ENCODE data around the gene FCRL1. TPM values are rescaled to one million over a fixed set of nuclear protein-coding genes. Genes with fewer than 3 reads are reported as not detected.

The FCRL1 gene
- total RNA-seq, 1 experiment from 2014 or later, result not detected

GRCh38 chr1:157819215-157819614 lies 705 bp downstream of the FCRL1 start:
- no peak overlapping the region for H3K4me3 ChIP-seq (ENCODE audit: low read depth in 2 of 2, low read length in 2 of 2)
- ChIA-PET POLR2A (no interaction called here), CTCF (no interaction called here)
- DNase-seq (ENCODE audit: low read depth, low spot score) (no peak), ATAC-seq (no peak)
- intact Hi-C loops (cut with micrococcal nuclease; ENCODE audit: unreplicated experiment) (no loop called here), in situ Hi-C loops (cut with HindIII; ENCODE audit: low pct_unique_long_range_greater_than_20kb, low sequenced_read_pairs) (no loop called here)
- no TSS peak for BruUV-seq (replicated peaks)
- no peaks in the 10 kb centered on the region for H3K36me3 ChIP-seq (ENCODE audit: control insufficient read depth, insufficient read depth, low read length)
- no peak overlapping the region for H3K27ac ChIP-seq (ENCODE audit: low read length)
- TF ChIP-seq REST (IDR thresholded peaks at IDR 0.05; ENCODE audit: insufficient read depth in 1 of 2, low read depth in 2 of 2, low read length in 1 of 2) (no peak), POLR2AphosphoS5 (IDR thresholded peaks at IDR 0.05; ENCODE audit: low read depth, low read length) (no peak), CTCF (IDR thresholded peaks at IDR 0.05) (no peak), SIN3A (IDR thresholded peaks at IDR 0.05; ENCODE audit: borderline replicate concordance, insufficient read depth, low read depth, low read length) (no peak), TCF7L2 (IDR thresholded peaks at IDR 0.05; ENCODE audit: low read depth, low read length) (no peak)
- H3K4me1 ChIP-seq (ENCODE audit: control insufficient read depth, insufficient read depth, low read length), result no peaks in the 10 kb centered on the region
- no peaks in the 10 kb centered on the region for H3K27me3 ChIP-seq (ENCODE audit: control insufficient read depth, insufficient read depth, low read length)
- no peaks in the 10 kb centered on the region for H3K9me3 ChIP-seq (ENCODE audit: control insufficient read depth, insufficient read depth, low read depth, low read length)

- POLR2A ChIA-PET, result no interaction called here
- in situ Hi-C loops (cut with HindIII; ENCODE audit: low pct_unique_long_range_greater_than_20kb, low sequenced_read_pairs) (no loop called here), intact Hi-C loops (cut with micrococcal nuclease; ENCODE audit: unreplicated experiment) (no loop called here)
- Histone ChIP-seq H3K9me3 (ENCODE audit: control insufficient read depth, insufficient read depth, low read depth, low read length) (peaks cover 4% of the 10 kb centered on the region; the same call in 1 of the 2 replicates), H3K27me3 (ENCODE audit: control insufficient read depth, insufficient read depth, low read length) (peaks cover 3% of the 10 kb centered on the region; the same call in 1 of the 2 replicates), H3K27ac (ENCODE audit: low read length) (no peak overlapping the region), H3K36me3 (ENCODE audit: control insufficient read depth, insufficient read depth, low read length) (no peaks in the 10 kb centered on the region), H3K4me3 (ENCODE audit: low read depth in 2 of 2, low read length in 2 of 2) (no peak overlapping the region), H3K4me1 (ENCODE audit: control insufficient read depth, insufficient read depth, low read length) (no peaks in the 10 kb centered on the region)
- ATAC-seq (no peak), DNase-seq (ENCODE audit: low read depth, low spot score) (no peak)
- TF ChIP-seq CTCF (IDR thresholded peaks at IDR 0.05), result no peak
- TF ChIP-seq REST (IDR thresholded peaks at IDR 0.05; ENCODE audit: insufficient read depth in 1 of 2, low read depth in 2 of 2, low read length in 1 of 2), result no peak
- no peak for TF ChIP-seq SIN3A (IDR thresholded peaks at IDR 0.05; ENCODE audit: borderline replicate concordance, insufficient read depth, low read depth, low read length)
- TF ChIP-seq POLR2AphosphoS5 (IDR thresholded peaks at IDR 0.05; ENCODE audit: low read depth, low read length), result no peak
- no peak for TF ChIP-seq TCF7L2 (IDR thresholded peaks at IDR 0.05; ENCODE audit: low read depth, low read length)
- CTCF ChIA-PET, result no interaction called here
- no TSS peak for BruUV-seq (replicated peaks)
Observed at GRCh38 chr1:157813269-157813668, 6.7 kb downstream of the FCRL1 start.

All from Panc1 (cell line).